ENCODE data around the gene FNTB.
"Not testable (repeated sequence)": the region's sequence is repeated elsewhere in the genome, so short reads cannot be mapped to it uniquely, and the experiment has no call there.

Gene FNTB

GRCh38 chr14:65087835-65088234 is 101.1 kb downstream of the FNTB start:
- DNase-seq (ENCODE audit: low read depth): not testable (repeated sequence)

GRCh38 chr14:65092349-65092748 is 105.7 kb downstream of the FNTB start:
- no peak for DNase-seq (ENCODE audit: low read depth)

DNA sequence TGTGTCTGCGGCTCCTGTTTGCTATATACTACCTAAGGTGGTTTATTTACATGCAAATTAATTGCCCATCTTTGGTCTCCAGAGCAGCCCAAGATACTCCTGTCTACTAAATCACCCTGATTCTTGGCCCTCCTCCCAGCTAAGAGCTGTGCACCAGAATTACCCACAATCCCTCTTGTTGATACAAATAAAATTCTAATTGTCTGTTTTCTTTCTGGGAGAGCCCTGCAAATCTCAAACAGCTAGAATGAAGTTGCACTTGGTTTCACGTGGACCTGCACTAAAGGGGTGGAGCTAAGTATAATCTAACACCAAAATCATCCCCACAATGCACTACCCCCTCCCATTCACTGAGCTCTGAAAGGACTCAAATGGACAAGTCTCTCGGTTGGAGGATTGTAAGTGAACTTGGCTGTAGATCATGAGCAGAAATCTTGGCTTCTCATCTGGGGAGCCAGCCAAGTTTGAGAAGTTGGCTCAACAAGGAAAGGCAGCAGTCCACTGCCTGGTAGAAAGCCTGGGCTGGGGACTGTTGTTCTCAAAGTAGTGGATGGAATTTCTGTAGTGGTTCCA is 109.0 kb downstream of the FNTB start:
- peak; percentile 85 for DNase-seq (ENCODE audit: low read depth)

- no peak for DNase-seq (ENCODE audit: low read depth)
Observed at GRCh38 chr14:65096323-65097089, 109.8 kb downstream of the FNTB start.

DNA sequence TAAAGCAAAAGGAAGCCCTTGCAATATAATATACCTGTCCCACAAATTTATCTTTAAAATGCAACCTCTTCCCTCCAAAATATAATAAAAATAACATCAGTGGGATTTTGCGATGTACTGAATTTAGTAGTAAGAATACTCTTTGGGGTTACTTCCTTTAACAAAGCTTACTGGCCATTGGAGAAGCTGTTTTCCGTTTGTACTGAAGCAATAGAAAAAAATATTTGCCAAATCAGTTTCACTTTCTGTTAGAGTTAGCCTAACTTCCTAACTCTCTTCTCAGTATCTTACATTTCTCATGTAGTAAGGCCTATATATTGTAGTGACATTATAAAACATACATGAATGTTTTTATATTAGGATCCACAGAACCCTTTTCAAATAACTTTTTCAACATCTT is 111.9 kb downstream of the FNTB start:
- DNase-seq (ENCODE audit: low read depth): peak; percentile 27

DNA sequence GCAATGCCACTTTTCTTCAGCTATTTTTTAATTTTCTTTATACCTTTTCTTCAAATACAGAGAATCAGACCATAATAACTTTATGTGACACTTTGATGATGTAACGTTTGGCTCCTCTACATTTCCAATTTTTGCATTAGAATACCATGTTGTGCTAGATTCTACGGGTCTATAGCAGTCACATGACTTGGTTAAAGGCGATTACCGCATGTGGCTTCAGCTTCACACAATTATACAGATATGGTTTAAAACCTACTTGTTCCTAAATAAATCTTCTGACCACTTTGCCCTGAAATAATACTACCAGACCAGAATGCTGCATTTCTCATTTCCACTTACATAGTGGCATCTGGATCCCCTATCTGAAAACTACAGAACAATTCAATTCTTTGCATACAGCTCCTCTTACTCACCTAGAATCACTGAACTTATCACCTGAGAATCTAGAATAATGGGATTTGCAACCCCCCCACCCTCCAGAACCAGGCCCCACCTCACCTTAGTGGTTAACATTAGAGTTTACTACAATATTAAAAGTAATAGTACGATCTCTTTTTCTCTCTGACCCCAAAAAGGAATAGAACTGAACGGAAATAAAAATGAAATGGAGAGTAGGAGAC is 114.3 kb downstream of the FNTB start:
- no peak for DNase-seq (ENCODE audit: low read depth)

GRCh38 chr14:65101631-65102440 is 115.1 kb downstream of the FNTB start:
- no peak for DNase-seq (ENCODE audit: low read depth)

- peak; percentile 99 for DNase-seq (ENCODE audit: low read depth)
Observed at GRCh38 chr14:65102441-65103149, 115.9 kb downstream of the FNTB start, which contains the start of gene MAX. TSS of gene MAX (minus strand) at chr14:65102517. CDS start at chr14:65102339, 178 bp downstream.

DNA sequence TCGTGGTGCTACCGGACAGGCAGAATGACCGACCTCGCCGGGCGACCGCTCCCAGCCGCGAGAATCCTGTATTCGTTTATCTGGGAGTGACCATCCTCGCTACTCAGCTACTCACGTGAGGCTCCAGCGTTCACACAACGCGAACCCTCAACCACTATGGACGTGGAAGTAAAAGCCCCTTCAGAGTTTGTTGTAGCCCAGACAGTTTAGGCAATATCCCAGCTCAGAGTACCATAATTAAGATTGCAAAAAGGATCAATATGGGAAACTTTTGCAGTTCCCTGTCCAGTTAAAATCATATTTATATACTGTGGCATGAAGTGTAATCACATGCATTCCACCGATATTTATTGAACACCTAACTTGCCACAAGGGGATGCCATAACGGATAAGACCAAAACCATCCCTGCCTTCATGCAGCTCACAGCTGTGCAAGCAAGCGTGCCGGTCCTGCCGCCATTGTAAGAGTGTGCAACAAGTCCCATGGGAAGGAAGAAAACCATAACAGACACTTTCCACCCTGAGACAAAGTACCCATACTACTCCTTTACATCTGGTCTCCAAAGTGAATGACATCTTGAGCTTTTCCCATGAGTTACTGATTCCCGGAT is 116.6 kb downstream of the FNTB start:
- DNase-seq (ENCODE audit: low read depth): peak; percentile 26

- DNase-seq (ENCODE audit: low read depth): no peak
Observed at GRCh38 chr14:65104791-65105190, 118.1 kb downstream of the FNTB start.

- DNase-seq (ENCODE audit: low read depth): no peak
Observed at GRCh38 chr14:65106316-65106715, 119.6 kb downstream of the FNTB start.

- no peak for DNase-seq (ENCODE audit: low read depth)
Observed at GRCh38 chr14:65106736-65107135, 120.0 kb downstream of the FNTB start.

DNA sequence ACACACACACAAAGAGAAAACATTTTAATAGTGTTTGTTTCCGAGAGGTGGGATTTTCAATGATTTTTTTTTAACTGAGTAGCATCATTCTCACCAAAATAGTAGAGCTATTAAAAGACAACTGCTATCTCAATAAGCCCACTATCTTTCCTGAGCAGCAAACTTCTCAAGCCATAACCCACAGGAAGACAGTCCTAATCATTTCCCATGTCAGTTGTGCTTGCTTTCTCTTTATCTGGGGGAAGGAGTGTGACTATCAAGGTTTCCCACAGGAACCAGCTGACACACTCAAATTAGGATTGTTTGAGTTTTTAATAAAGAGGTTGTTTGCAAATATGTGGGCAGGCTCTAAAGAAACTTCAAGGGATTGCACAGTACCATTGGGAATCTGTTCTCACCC is 120.5 kb downstream of the FNTB start:
- no peak for DNase-seq (ENCODE audit: low read depth)

DNA sequence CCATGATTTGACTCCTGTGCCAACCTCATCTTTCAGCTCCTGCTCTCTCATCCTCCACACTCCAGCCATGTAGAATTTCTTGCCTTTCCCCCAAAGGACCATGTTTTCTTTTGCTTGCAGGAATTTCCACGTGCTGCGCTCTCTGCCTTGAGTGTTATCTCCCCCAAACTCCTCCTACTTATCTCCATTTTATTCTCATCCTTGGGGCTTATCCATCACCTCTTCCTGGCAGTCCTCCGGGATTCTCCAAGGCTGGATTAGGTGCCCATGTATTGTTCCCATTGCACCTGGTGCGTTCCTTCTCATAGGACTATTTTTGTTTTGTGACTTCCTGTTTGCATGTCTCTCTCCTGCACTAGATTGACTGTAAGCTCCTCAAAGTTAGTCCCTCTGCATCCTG is 122.7 kb downstream of the FNTB start:
- no peak for DNase-seq (ENCODE audit: low read depth)

GRCh38 chr14:65110525-65110924 is 123.8 kb downstream of the FNTB start:
- DNase-seq (ENCODE audit: low read depth): no peak

Data from fibroblast of gingiva (primary cell).